SKM-1 treated with dmso at 0.1 percent for 144 hours (cell line): ENCODE results near the gene LAT.
A peak's percentile ranks its signal among the peaks of the same experiment; 100 is the strongest.
"Not testable (repeated sequence)": the region's sequence is repeated elsewhere in the genome, so short reads cannot be mapped to it uniquely, and the experiment has no call there.

Experiments used
- DNase-seq: peaks from one replicate; lab custom pipeline; 2025; ENCODE audit not compliant: unreplicated experiment; lab: John Stamatoyannopoulos, UW

Gene LAT, protein sequence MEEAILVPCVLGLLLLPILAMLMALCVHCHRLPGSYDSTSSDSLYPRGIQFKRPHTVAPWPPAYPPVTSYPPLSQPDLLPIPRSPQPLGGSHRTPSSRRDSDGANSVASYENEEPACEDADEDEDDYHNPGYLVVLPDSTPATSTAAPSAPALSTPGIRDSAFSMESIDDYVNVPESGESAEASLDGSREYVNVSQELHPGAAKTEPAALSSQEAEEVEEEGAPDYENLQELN

DNA sequence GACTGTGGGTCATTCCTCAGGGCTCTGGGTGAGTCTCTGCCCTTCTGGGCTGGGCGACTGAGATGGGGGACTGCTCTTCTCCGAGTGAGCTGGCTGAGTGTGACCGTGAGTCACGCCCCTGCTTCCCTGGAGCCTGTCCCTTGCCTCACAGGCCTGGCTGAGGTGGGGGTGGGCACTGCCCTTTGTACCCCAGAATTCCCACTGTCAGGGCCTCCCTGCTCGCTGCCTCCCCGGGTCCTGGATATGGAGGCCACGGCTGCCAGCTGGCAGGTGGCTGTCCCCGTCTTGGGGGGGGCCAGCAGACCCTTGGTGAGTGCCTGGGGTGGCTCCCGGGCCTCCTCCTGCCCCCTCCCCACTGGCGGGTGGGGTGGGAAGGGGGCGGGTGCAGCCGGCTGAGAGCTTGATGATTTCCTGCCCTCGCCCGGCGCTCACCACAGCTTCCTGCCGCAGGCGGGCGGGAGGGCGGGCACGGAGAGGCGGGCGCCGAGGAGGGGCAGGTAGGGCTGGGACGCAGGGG, at the start of gene LAT:
LAT (plus strand) TSS at position 434 of the 517 bp plus-strand sequence. CDS start 366 bp downstream, outside the sequence.
- DNase-seq, result no peak

DNA sequence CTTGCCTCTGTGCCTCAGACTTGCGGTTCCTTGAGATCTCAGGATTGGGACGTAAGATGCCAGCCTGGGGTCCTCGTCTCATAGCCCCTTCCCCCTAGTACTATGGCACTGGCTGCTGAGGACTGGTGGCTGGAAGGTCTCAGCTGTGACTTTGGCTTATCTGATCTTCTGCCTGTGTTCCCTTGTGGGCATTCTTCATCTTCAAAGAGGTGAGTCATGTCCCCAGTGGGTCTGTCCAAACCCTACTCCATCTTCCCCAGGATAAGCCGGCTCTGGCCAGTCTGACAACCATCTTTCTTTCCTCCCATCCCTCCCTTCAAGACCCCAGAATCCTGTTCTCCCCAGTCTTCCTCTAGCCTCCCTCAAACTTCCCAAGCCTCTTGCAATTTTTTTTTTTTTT, 49.5 kb upstream of the LAT start:
- DNase-seq, result no peak

DNA sequence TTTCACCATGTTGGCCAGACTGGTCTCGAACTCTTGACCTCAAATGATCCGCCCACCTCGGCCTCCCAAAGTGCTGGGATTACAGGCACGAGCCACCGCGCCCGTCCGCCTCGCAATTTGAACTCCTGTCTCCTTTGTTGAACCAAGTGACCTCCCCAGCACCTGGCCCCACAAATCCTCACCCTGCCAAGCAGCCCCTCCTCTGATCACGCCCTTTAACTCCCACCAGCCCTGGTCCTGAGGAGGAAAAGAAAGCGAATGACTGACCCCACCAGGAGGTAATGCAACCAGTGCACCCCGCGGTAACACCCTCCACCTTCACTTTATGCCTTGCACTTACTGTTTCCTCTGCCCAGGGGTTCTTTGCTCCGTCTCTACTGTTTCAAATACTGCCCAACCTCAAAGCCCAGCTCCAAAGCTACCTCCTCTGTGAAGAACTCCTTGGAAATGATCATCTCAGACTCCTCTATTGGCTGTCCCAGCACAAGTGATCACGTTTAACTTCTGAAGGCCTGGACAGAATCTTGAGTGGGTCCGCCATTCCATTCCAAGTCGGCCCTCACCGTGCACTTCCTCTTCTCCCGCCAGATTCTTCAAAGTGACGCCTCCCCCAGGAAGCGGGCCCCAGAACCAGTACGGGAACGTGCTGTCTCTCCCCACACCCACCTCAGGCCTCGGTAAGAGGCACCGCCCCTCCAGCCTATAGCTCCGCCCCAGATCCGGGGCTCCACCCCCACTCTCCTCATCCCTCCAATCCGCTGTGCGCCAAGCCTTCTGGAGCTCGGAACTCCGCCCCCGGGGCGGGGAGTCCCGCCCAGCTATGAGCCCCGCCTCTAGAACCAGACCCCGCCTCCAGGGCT, 48.7 kb upstream of the LAT start:
- peak; percentile 95 for DNase-seq

DNA sequence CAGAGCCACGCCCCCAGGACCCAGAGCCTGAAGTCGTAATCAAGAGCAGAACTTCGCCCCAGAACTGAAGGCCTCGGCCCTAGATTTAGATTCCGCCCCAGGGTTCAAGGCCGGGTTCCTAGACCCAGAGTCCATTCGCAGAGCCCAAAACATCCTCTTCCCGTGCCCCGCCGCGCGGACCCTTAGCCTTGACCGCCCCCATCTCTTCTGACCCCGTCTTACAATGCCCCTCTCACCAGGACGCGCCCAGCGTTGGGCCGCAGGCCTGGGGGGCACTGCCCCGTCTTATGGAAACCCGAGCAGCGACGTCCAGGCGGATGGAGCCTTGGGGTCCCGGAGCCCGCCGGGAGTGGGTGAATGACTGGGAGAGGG, 48.1 kb upstream of the LAT start:
- DNase-seq, result no peak

DNA sequence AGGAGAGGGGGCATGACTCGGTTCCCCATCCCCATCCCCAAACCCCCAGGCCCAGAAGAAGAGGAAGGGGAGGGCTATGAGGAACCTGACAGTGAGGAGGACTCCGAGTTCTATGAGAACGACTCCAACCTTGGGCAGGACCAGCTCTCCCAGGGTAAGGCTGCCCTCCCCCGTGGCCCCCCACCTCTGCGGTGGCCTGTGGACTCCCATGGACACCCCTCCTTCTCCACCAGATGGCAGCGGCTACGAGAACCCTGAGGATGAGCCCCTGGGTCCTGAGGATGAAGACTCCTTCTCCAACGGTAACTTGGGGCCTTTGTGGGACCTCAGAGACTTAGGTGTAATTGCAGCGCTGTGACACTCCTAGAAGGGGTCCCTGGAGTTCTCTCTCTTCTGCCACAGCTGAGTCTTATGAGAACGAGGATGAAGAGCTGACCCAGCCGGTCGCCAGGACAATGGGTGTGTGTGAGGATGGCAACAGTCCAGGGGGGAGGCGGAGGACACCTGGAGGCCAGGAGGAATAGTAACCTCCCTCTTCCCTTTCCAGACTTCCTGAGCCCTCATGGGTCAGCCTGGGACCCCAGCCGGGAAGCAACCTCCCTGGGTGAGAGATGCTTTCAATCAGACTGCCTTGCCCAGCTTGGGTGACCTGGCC, 47.5 kb upstream of the LAT start:
- no peak for DNase-seq

DNA sequence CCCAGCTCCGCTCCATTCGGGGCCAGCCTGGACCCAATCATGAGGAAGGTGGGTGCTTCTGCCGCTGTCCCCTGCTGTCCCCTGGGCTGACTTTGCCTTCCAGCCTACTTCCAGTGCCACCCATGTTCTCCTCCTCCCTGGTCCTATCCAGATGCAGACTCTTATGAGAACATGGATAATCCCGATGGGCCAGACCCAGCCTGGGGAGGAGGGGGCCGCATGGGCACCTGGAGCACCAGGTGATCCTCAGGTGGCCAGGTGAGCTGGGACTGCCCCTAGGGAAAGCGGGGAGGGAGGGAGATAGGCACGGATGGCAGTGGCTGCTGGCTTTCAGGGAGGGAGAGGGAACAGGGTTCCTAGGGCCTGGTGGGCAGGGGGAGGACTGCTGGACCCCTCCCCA, 46.1 kb upstream of the LAT start:
- no peak for DNase-seq

DNA sequence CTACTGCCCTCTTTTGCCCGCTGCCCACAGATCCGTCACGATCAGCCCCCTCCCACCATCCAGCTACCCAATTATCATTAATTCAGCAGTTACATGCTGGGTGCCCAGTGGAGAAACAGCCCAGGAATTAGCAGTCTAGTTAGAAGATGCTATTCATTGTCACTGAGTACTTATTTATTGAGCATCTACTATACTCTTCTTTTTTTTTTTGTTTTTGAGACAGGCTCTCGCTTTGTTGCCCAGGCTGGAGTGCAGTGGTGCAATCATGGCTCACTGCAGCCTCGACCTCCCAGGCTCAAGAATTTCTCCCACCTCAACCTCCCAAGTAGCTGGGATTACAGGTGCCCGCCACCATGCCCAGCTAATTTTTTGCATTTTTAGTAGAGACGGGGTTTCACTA, 45.0 kb upstream of the LAT start:
- DNase-seq, result not testable (repeated sequence)

DNA sequence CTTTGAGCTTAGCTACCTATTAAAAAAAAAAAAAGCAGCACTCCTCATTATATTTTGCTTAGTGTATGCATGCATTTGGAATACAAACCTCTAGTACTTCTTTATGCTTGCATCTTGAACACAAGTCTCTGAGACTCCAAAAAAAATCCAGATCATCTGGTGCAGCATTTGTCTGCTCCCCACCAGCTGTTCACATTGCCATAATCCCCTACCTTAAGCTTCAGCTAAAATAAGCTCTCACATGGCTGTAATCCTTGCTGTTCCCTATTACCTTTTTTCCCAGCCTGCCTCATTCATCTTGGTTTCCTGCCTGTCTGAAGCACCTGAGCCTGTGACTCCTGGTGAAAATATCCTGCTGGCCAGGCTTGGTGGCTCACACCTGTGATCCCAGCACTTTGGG, 41.6 kb upstream of the LAT start:
- DNase-seq, result no peak

DNA sequence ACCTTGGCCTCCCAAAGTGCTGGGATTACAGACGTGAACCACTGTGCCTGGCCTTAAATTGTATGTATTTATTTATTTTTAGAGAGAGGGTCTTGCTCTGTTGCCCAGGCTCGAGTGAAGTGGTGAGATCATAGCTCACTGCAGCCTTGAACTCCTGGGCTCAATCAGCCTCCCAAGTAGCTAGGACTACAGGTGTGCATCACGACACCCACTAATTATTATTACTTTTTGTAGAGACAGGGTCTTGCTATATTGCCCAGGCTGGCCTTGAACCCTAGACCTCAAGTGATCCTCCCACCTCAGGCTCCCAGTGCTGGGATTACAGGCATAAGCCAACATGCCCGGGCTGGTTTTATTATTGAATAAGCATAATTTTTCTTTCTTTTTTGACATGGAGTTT, 38.2 kb upstream of the LAT start:
- no peak for DNase-seq

DNA sequence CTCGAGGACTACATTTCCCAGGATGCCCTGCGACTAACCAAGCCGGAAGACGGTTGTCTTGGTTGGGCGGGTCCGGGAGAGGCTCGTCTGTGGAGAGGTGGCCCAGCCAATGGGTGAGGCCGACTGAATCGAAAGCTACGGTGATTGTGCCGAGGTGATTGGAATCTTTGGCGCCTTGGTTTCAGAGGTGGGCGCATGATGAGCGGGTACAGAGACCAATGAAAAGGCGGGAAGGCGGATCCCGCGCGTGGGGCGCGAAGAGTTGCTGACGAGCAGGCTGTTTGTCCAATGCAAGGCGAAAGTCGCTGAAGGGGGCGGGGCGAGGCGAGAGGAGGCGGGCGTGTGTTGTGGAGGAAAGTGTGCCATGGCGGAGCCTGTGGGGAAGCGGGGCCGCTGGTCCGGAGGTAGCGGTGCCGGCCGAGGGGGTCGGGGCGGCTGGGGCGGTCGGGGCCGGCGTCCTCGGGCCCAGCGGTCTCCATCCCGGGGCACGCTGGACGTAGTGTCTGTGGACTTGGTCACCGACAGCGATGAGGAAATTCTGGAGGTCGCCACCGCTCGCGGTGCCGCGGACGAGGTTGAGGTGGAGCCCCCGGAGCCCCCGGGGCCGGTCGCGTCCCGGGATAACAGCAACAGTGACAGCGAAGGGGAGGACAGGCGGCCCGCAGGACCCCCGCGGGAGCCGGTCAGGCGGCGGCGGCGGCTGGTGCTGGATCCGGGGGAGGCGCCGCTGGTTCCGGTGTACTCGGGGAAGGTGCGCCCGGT, 34.0 kb upstream of the LAT start, which contains the start of gene NFATC2IP:
NFATC2IP (plus strand) TSS at position 290 of the 762 bp plus-strand sequence; CDS start at position 365, 75 bp downstream.
- peak; percentile 99 for DNase-seq

DNA sequence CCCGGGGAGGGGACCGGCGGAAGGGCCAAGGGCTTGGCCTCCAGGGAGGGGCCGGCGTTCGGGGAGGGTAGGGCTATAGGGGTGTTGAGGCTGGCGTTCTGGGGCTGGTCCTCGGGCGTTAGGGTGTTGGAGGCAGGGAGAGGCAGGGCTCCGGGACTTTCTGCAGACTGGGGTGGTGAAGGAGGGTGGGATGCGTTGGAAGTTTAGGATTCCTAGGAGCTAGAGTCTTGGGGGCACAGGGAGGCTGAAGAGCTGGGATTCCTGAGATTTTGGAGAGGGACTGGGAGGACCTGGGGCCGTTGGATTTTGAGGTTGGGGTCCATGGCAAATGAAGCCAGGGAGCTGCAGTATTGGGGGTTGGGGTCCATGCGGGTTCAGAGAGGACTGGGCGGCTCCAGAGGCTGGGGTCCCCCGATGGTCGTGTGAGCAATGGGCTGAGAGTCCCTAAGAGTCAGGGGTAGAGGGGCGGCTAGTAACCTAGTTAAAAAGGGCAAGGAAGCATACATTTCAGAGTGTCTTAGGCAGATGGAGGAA, 33.4 kb upstream of the LAT start:
- DNase-seq, result no peak

DNA sequence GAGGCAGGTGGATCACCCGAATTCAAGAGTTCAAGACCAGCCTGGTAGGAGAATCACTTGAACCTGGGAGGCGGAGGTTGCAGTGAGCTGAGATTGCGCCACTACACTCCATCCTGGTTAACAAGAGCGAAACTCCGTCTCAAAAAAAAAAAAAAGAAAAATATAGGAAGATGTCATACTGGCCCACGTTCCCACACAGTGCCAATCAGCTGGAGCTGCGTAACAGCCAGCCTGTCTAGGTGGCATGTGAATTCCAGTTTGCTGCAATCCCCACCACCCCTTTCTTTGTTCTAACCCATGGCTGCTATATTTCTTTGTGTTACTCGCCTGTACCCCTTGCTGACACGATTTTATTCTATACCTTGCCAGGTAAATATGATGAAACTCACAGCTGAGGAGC, 26.6 kb upstream of the LAT start:
- no peak for DNase-seq

DNA sequence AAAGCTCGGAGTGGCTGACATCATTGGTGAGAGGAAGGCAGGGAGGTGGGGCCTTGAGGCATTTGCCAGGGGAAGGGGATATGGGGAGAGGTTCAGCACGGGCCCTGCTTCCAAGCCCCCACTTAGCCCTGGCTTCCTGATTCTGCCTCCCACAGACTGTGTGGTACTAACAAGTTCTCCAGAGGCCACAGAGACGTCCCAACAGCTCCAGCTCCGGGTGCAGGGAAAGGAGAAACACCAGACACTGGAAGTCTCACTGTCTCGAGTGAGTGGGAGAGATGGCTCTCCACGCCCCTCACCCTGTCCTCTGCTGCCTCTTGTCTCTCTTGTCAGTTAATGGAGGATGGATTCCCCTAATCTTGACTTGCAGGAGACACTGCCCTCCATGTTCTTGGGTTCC, 26.0 kb upstream of the LAT start:
- no peak for DNase-seq

DNA sequence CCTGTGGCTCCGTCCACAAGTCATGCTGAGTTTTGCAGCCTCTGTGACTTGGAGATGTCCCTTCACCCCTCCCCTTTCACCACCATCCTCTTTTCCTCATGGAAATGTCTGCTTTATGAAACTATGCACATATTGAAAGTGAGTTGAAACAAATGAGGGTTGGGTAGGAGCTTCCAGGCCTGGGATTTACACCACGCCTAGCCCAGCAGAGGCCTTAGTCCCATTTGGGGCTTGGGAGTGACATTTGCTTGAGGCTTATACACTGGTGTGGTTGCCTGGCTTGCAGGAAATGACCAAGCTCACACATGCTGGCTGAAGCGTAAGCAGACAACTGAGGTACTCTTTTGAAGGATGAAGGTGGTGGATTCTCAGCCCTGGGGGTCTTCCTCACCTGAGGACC, 20.8 kb upstream of the LAT start:
- DNase-seq, result no peak

DNA sequence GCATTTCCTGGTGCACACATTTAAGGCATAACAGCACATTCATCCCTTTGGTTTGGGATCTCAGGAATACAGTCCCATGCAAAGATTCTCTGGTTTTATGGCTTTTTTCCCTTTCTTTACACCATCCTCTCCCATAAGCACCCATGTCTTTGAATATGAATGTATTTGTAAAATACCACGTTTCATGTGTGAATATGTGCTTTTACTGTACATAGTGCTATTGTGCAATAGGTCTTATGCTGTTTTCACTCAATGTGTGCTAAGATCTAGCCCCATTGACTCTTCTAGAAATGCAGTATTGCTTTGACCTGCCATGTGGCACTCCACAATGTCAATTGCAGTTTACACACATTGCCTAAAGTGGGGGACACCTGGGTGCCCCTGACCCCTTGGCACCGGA, 20.4 kb upstream of the LAT start:
- DNase-seq, result no peak

DNA sequence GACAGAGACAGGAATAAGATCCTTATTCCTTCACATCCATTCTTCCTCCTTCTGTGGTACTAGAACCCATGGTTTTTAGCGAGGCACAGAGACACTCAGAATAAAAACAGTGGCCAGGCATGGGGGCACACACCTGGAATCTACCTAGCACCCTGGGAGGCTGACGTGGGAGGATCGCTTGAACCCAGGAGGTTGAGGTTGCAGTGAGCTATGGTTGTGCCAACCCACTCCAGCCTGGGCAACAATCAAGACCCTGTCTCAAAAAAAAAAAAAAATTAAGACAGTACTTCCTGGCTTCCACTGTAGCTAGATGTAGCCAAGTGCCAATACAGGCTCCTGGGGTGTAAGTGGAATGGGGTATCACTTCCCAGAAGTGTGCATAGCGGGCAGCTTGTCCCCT, 17.7 kb upstream of the LAT start:
- DNase-seq, result no peak

DNA sequence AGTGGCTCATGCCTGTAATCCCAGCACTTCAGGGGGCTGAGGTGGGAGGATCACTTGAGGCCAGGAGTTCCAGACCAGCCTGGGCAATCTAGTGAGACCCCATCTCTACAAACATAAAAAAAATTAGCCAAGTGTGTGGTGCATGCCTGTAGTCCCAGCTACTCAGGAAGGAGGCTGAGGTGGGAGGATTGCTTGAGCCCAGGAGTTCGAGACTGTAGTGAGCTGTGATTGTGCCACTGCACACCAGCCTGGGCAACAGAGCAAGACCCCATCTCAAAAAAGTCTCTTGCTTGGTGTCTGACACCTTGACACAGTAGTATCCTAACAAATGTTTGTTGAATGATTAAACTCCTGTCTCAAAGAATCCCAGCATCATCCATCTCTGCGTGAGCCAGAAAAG, 15.2 kb upstream of the LAT start:
- not testable (repeated sequence) for DNase-seq

DNA sequence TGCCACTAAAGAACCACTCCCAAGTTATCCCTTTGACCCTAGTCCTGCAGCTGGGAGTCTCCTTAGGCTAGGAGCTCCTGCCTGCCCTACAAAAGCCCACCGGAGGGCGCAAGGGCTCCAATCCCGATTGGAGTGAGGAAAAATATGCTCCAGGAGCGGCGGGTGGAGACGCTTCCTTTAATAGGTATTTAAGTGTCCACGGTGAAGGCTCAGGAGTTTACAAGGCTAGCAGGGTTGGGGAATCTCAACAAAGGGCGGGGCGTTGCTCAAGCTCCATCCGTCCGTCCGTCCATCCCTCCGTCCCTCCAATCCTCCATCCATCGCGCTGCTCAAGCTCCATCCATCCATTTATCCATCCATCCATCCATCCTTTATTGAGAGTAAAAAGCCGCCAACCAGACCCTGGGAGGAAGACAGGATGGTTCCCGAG, 10.8 kb upstream of the LAT start:
- no peak for DNase-seq

DNA sequence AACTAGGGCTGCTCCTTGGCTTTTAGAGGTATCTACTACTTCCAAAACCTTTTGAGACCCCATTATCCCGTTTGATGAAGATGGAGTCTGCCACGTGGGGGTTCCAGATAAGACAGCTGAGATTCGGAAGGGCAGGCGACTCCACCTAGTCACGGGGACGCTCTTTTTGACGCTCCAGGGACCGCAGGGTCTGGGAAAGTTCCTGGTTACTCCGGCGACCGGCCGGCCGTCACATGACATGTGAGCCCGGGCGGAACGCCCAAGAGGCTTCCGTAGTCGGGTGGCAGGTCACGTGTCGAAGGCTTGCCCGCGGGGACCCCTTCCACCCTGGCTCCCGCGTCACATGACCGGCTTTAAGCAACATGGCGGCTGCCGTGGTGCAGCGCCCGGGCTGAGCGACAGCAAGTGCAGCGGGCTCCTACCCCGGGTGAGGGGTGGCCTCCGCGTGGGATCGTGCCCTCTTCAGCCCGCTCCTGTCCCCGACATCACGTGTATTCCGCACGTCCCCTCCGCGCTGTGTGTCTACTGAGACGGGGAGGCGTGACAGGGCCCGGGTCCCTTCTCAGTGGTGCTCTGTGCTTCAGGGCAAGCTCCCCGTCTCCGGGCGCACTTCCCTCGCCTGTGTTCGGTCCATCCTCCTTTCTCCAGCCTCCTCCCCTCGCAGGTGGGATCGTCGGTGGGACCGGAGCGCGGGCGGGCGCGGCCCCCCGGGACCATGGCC, 10.3 kb upstream of the LAT start, which contains the start of gene SPNS1:
SPNS1 (plus strand) TSS at position 342 of the 721 bp plus-strand sequence; CDS start at position 716, 374 bp downstream.
- peak; percentile 87 for DNase-seq

DNA sequence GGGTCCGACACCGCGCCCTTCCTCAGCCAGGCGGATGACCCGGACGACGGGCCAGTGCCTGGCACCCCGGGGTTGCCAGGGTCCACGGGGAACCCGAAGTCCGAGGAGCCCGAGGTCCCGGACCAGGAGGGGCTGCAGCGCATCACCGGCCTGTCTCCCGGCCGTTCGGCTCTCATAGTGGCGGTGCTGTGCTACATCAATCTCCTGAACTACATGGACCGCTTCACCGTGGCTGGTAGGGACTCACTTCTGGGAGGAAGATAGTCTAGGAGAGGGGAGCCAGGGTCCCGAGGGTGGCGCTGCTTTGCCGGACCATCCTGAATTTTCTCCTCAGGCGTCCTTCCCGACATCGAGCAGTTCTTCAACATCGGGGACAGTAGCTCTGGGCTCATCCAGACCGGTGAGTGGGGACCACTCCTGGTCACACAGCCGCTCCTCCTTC, 9.7 kb upstream of the LAT start:
- DNase-seq, result no peak
